B cell (primary cell): ENCODE measurements around the gene CDH1. TPM values are rescaled to one million over a fixed set of nuclear protein-coding genes. Genes with fewer than 3 reads are reported as not detected.

Experiments
- ATAC-seq: fragments of 200-7000 bp; cut with Tn5 transposase; one replicate; pipeline ENCODE4 v1.10.0; 2021; ENCODE audit warnings: low read depth, mild to moderate bottlenecking, moderate number of reproducible peaks, moderate library complexity
- CTCF ChIA-PET: fragments of 350-600 bp; sonication (Branson Sonifier 250); formaldehyde crosslinking; loops from one replicate; lab custom pipeline; 2021; ENCODE audit warnings: antibody characterized with exemption, inconsistent platforms; lab: Charles Lee
- POLR2A ChIA-PET: fragments of 350-600 bp; sonication (Branson Sonifier 250); formaldehyde crosslinking; loops from one replicate; lab custom pipeline; 2021; ENCODE audit warnings: antibody characterized with exemption; lab: Charles Lee
- DNase-seq: peaks from one replicate; pipeline ENCODE4 v3.0.0; 2013
- H2AFZ ChIP-seq: 2 replicates; pipeline ENCODE4 v1.6.1; 2012; ENCODE audit warnings: mild to moderate bottlenecking, low read depth, low read length; ENCODE audit not compliant: insufficient read depth, poor library complexity, severe bottlenecking
- H3K27ac ChIP-seq, 2 donors: 1 replicate in 1 of 2; 2 replicates in 1 of 2; pipeline ENCODE4 v1.5.1; 2012 to 2013; ENCODE audit warnings: low read length in 2 of 2, mild to moderate bottlenecking in 2 of 2, moderate library complexity in 1 of 2
- H3K27me3 ChIP-seq, 4 experiments: fragments of 200-600 bp in 1 of 4; sonication (generic) in 1 of 4; replicated peaks in 1 of 4; 1 replicate in 2 of 4; 2 replicates in 2 of 4; pipeline versions ENCODE4 v1.6.1 to v1.7.0; 2013 to 2016; ENCODE audit warnings: low read length in 3 of 4, mild to moderate bottlenecking in 2 of 4, mixed read lengths in 1 of 4, moderate library complexity in 1 of 4; ENCODE audit not compliant: insufficient read depth in 4 of 4, control insufficient read depth in 3 of 4; ENCODE audit errors: control extremely low read depth in 1 of 4
- H3K36me3 ChIP-seq, 2 experiments: replicated peaks in 1 of 2; 1 replicate in 1 of 2; 2 replicates in 1 of 2; pipeline versions ENCODE4 v1.6.1 to v1.7.1; 2013; ENCODE audit warnings: low read length in 1 of 2; ENCODE audit not compliant: insufficient read depth in 2 of 2, control insufficient read depth in 1 of 2; ENCODE audit errors: control extremely low read depth in 1 of 2, extremely low read depth in 1 of 2
- H3K4me1 ChIP-seq, 2 donors: fragments of 200-600 bp in 1 of 2; sonication (generic) in 1 of 2; 1 replicate in 1 of 2; 2 replicates in 1 of 2; pipeline versions ENCODE4 v1.5.1 to v1.6.1; 2013 to 2017; ENCODE audit warnings: low read length in 2 of 2; ENCODE audit not compliant: control insufficient read depth in 2 of 2, insufficient read depth in 2 of 2
- H3K4me2 ChIP-seq: replicated peaks from 2 replicates; pipeline ENCODE3; 2012; ENCODE audit warnings: mild to moderate bottlenecking, low read depth, low read length; ENCODE audit not compliant: poor library complexity, severe bottlenecking
- H3K4me3 ChIP-seq, 5 experiments: fragments of 200-600 bp in 1 of 5; sonication (generic) in 1 of 5; 1 replicate in 3 of 5; 2 replicates in 2 of 5; pipeline versions ENCODE4 v1.5.1 to v1.7.0; 2011 to 2016; ENCODE audit warnings: low read length in 4 of 5, mild to moderate bottlenecking in 4 of 5, low read depth in 2 of 5, control low read depth in 1 of 5, moderate library complexity in 1 of 5; ENCODE audit not compliant: insufficient read depth in 1 of 5; ENCODE audit errors: control extremely low read depth in 1 of 5, extremely low read depth in 1 of 5
- H3K79me2 ChIP-seq: fragments of 200-600 bp; sonication (generic); one replicate; pipeline ENCODE4 v1.6.0; 2016; ENCODE audit warnings: low read length; ENCODE audit not compliant: control insufficient read depth, insufficient read depth
- H3K9ac ChIP-seq: fragments of 200-600 bp; sonication (generic); 2 replicates; pipeline ENCODE4 v1.6.1; 2017; ENCODE audit warnings: mild to moderate bottlenecking, low read length, moderate library complexity
- H3K9me3 ChIP-seq, 3 donors: one replicate each; pipeline versions ENCODE4 v1.6.1 to v1.7.1; 2013; ENCODE audit warnings: low read length in 2 of 3; ENCODE audit not compliant: control insufficient read depth in 2 of 3, insufficient read depth in 1 of 3; ENCODE audit errors: control extremely low read depth in 1 of 3
- H4K20me1 ChIP-seq: 2 replicates; pipeline ENCODE4 v1.6.0; 2012; ENCODE audit warnings: mild to moderate bottlenecking, low read length; ENCODE audit not compliant: insufficient read depth, control insufficient read depth, poor library complexity, severe bottlenecking
- H3K27ac Mint-ChIP-seq: one replicate; pipeline ENCODE4 v1.8.0; 2021; ENCODE audit warnings: mixed read lengths
- H3K27me3 Mint-ChIP-seq: one replicate; pipeline ENCODE4 v1.8.0; 2021; ENCODE audit warnings: mixed read lengths
- H3K4me1 Mint-ChIP-seq: one replicate; pipeline ENCODE4 v1.8.0; 2021; ENCODE audit warnings: mixed read lengths
- H3K4me3 Mint-ChIP-seq: one replicate; pipeline ENCODE4 v1.8.0; 2021; ENCODE audit warnings: mixed read lengths
- H3K9me3 Mint-ChIP-seq: one replicate; pipeline ENCODE4 v1.8.0; 2022; ENCODE audit warnings: mixed read lengths; ENCODE audit not compliant: insufficient read depth
- CTCF ChIP-seq: fragments of 200-600 bp; IDR thresholded peaks from one replicate; pipeline ENCODE4 v1.8.0; 2022; ENCODE audit warnings: antibody characterized with exemption, mild to moderate bottlenecking
- EZH2 ChIP-seq: IDR thresholded peaks from 2 replicates; pipeline ENCODE4 v1.6.1; 2012; ENCODE audit warnings: borderline replicate concordance, low read depth, mild to moderate bottlenecking, moderate library complexity, low read length; ENCODE audit not compliant: insufficient read depth, poor library complexity, severe bottlenecking
- WGBS: methylation state at CpG from one replicate; pipeline ENCODE4 v1.1.5; 2013; ENCODE audit warnings: missing lambda C conversion rate; ENCODE audit not compliant: insufficient coverage; 5-methylcytosine and 5-hydroxymethylcytosine counted together
- intact Hi-C: fragments of 100-400 bp; cut with micrococcal nuclease; formaldehyde crosslinking; loops from one replicate; pipeline ENCODE4 v1.10.0; 2022
- polyA minus RNA-seq: library from RNA; depleted of rRNA, polyadenylated mRNA; stranded (reverse); fragments of >200 nt; gene quantifications from 2 replicates; pipeline ENCODE4 v1.2.3, GENCODE V29; 2012
- polyA plus RNA-seq: library from polyadenylated mRNA; depleted of rRNA; stranded (reverse); fragments of >200 nt; gene quantifications from 2 replicates; pipeline ENCODE4 v1.2.3, GENCODE V29; 2012
- total RNA-seq, 2 donors: library from RNA; stranded (reverse); fragments of 120-200 nt in 1 of 2; gene quantifications; 1 replicate in 1 of 2; 2 replicates in 1 of 2; pipeline versions ENCODE4 v1.2.3 to v1.2.4, GENCODE V29; 2013 to 2022

The CDH1 gene
- total RNA-seq = 1.7 and 2.0 TPM in 2 replicates
- 0.26 TPM for total RNA-seq (2013)
- polyA plus RNA-seq = 0.12 TPM in 1 of 2 replicates, not detected in the other
- 0.50 TPM in 1 of 2 replicates, not detected in the other for polyA minus RNA-seq

GRCh38 chr16:68737046-68737729 lies at the start of gene CDH1:
TSS of gene CDH1 (plus strand) at chr16:68737292. CDS start at chr16:68737416, 124 bp downstream.
- no peaks in the 10 kb centered on the region for H3K79me2 ChIP-seq
- 7% methylated on average over 47 of the region's 63 CpGs for WGBS
- ATAC-seq = no peak
- POLR2A ChIA-PET = interaction anchor here (0.6 kb wide), 1 partner anchor 1078 kb away, joined by 3 read pairs; no protein-coding TSS in a partner anchor
- no peaks in the 10 kb centered on the region for H3K36me3 ChIP-seq
- H3K4me3 ChIP-seq = peak within 1 kb of the TSS in 2 of 5 experiments; percentile 5 to 24
- peak; percentile 35 for DNase-seq
- peaks cover 0 to 28% (median 13%) of the 10 kb centered on the region in 4 experiments for H3K27me3 ChIP-seq
- no peak within 1 kb of the TSS for H3K9ac ChIP-seq
- H3K4me2 ChIP-seq = peak within 1 kb of the TSS; percentile 64
- intact Hi-C loops = no loop called here
- no peaks in the 10 kb centered on the region for H3K9me3 Mint-ChIP-seq
- H4K20me1 ChIP-seq = no peaks in the 10 kb centered on the region
- TF ChIP-seq CTCF (no peak), EZH2 (peak; percentile 92)
- H3K27ac Mint-ChIP-seq = peak within 1 kb of the TSS; percentile 67
- peaks cover 35% of the 10 kb centered on the region for H3K27me3 Mint-ChIP-seq
- H3K4me1 ChIP-seq = peaks cover 30 to 32% of the 10 kb centered on the region in 2 donors
- peaks cover 29% of the 10 kb centered on the region for H3K4me1 Mint-ChIP-seq
- peak within 1 kb of the TSS; percentile 49 for H2AFZ ChIP-seq
- no peak within 1 kb of the TSS for H3K27ac ChIP-seq
- H3K4me3 Mint-ChIP-seq = peak within 1 kb of the TSS; percentile 68
- H3K9me3 ChIP-seq = peaks cover 0 to 13% (median 0%) of the 10 kb centered on the region in 3 donors
- CTCF ChIA-PET = interaction anchor here (0.7 kb wide), 1 partner anchor 250 kb away, joined by 3 read pairs; no protein-coding TSS in a partner anchor

- no peak overlapping the region for H3K4me3 Mint-ChIP-seq
- Histone ChIP-seq H3K9me3 (no peaks in the 10 kb centered on the region), H3K9ac (no peak overlapping the region), H3K4me2 (no peak overlapping the region), H3K4me1 (no peaks in the 10 kb centered on the region), H3K27me3 (no peaks in the 10 kb centered on the region), H3K4me3 (no peak overlapping the region), H3K79me2 (no peaks in the 10 kb centered on the region), H2AFZ (no peak overlapping the region), H3K36me3 (no peaks in the 10 kb centered on the region), H4K20me1 (no peaks in the 10 kb centered on the region), H3K27ac (no peak overlapping the region)
- 89% methylated on average over 4 of the region's 5 CpGs for WGBS
- H3K27ac Mint-ChIP-seq = no peak overlapping the region
- H3K9me3 Mint-ChIP-seq = no peaks in the 10 kb centered on the region
- no peak for DNase-seq
- TF ChIP-seq CTCF (no peak), EZH2 (no peak)
- ChIA-PET CTCF (no interaction called here), POLR2A (interaction anchor here (0.6 kb wide), 1 partner anchor 27 kb away, joined by 3 read pairs; no protein-coding TSS in a partner anchor)
- H3K27me3 Mint-ChIP-seq = peaks cover 5% of the 10 kb centered on the region
- no peaks in the 10 kb centered on the region for H3K4me1 Mint-ChIP-seq
- ATAC-seq = no peak
- intact Hi-C loops = no loop called here
These were observed 47.2 kb upstream of the CDH1 start for GRCh38 chr16:68689921-68690320.
